HL-60 (cell line): ENCODE measurements around the gene PIK3R5.

ENCODE experiments used
- DNase-seq, 2 experiments: peaks; one replicate each; pipeline ENCODE4 v3.0.0-alpha.2; 2010 to 2020; ENCODE audit warnings: low read depth in 1 of 2, low spot score in 1 of 2
- H3K27ac ChIP-seq: fragments of 250-450 bp; sonication (Bioruptor Pico); replicated peaks from 2 replicates; pipeline ENCODE4 v1.5.1; 2020; ENCODE audit warnings: mild to moderate bottlenecking, moderate library complexity
- H3K27me3 ChIP-seq: fragments of 250-450 bp; sonication (Bioruptor Pico); 2 replicates; pipeline ENCODE4 v1.5.1; 2021; ENCODE audit warnings: mild to moderate bottlenecking, moderate library complexity; ENCODE audit not compliant: insufficient read depth, poor library complexity, severe bottlenecking
- H3K4me3 ChIP-seq: replicated peaks from 2 replicates; pipeline ENCODE4 v1.5.1; 2011; ENCODE audit warnings: mild to moderate bottlenecking, control low read depth, low read length; ENCODE audit not compliant: insufficient read depth
- CTCF ChIP-seq: IDR thresholded peaks from one replicate; pipeline ENCODE4 v1.5.1; 2011; ENCODE audit warnings: low read length, control low read depth, inconsistent platforms; ENCODE audit not compliant: insufficient read depth
- GABPA ChIP-seq: IDR thresholded peaks from 2 replicates; pipeline ENCODE4 v1.6.1; 2012; ENCODE audit warnings: low read depth
- POLR2AphosphoS5 ChIP-seq: IDR thresholded peaks from 2 replicates; pipeline ENCODE4 v1.6.1; 2012; ENCODE audit warnings: low read depth
- REST ChIP-seq: IDR thresholded peaks from 2 replicates; pipeline ENCODE4 v1.6.1; 2012; ENCODE audit warnings: low read depth; ENCODE audit not compliant: insufficient replicate concordance
- SPI1 ChIP-seq: IDR thresholded peaks from 2 replicates; pipeline ENCODE4 v1.6.1; 2012; ENCODE audit warnings: low read depth, mild to moderate bottlenecking, borderline replicate concordance

Gene PIK3R5

GRCh38 chr17:8959312-8959918 lies 6.1 kb downstream of the PIK3R5 start:
- TF ChIP-seq SPI1 (no peak), GABPA (no peak), CTCF (no peak), REST (no peak)

GRCh38 chr17:8957721-8958120 lies 7.8 kb downstream of the PIK3R5 start:
- H3K27me3 ChIP-seq, result no peaks in the 10 kb centered on the region
- no peak for DNase-seq
- H3K4me3 ChIP-seq, result no peak overlapping the region
- no peak overlapping the region for H3K27ac ChIP-seq
- TF ChIP-seq REST (no peak), SPI1 (no peak), CTCF (no peak), POLR2AphosphoS5 (no peak), GABPA (no peak)

More at GRCh38 chr17:8959312-8959918, 6.1 kb downstream of the PIK3R5 start:
- Histone ChIP-seq H3K4me3 (no peak overlapping the region), H3K27me3 (no peaks in the 10 kb centered on the region), H3K27ac (no peak overlapping the region)
- no peak for DNase-seq

- TF ChIP-seq POLR2AphosphoS5 (no peak), CTCF (no peak), GABPA (no peak), SPI1 (no peak), REST (no peak)
- no peak for DNase-seq
- Histone ChIP-seq H3K27me3 (no peaks in the 10 kb centered on the region), H3K27ac (peak overlapping the region; percentile 69), H3K4me3 (no peak overlapping the region)
Measured at GRCh38 chr17:8956465-8956902, 9.0 kb downstream of the PIK3R5 start.
